DMS153 (cell line): Measurements from ENCODE around the gene ATR.
"Not testable (repeated sequence)": the region's sequence is repeated elsewhere in the genome, so short reads cannot be mapped to it uniquely, and the experiment has no call there.

Experiments
- DNase-seq: peaks from one replicate; lab custom pipeline; 2025; lab: John Stamatoyannopoulos, UW

The ATR gene

GRCh38 chr3:142447852-142448823 lies 130.4 kb downstream of the ATR start, which contains the start of gene XRN1:
XRN1 (minus strand) TSS chr3:142448037; CDS start chr3:142447944, 93 bp downstream.
- peak; percentile 75 for DNase-seq

GRCh38 chr3:142447301-142447851 lies 131.2 kb downstream of the ATR start:
- no peak for DNase-seq

- DNase-seq, result no peak
Observed at GRCh38 chr3:142445816-142446254, 132.7 kb downstream of the ATR start.

- DNase-seq, result no peak
Observed at GRCh38 chr3:142444343-142444742, 134.2 kb downstream of the ATR start.

- DNase-seq, result not testable (repeated sequence)
Observed at GRCh38 chr3:142443060-142443459, 135.5 kb downstream of the ATR start.

- not testable (repeated sequence) for DNase-seq
Observed at GRCh38 chr3:142439499-142440220, 138.9 kb downstream of the ATR start.

GRCh38 chr3:142438096-142438495 lies 140.4 kb downstream of the ATR start:
- not testable (repeated sequence) for DNase-seq

GRCh38 chr3:142436951-142437585 lies 141.5 kb downstream of the ATR start:
- DNase-seq, result no peak

GRCh38 chr3:142434503-142434902 lies 144.0 kb downstream of the ATR start:
- no peak for DNase-seq

- DNase-seq, result no peak
Observed at GRCh38 chr3:142433110-142433509, 145.4 kb downstream of the ATR start.

GRCh38 chr3:142429582-142429981 lies 149.0 kb downstream of the ATR start:
- no peak for DNase-seq

- no peak for DNase-seq
Observed at GRCh38 chr3:142424754-142425153, 153.8 kb downstream of the ATR start.

GRCh38 chr3:142418926-142419592 lies 159.5 kb downstream of the ATR start:
- DNase-seq, result no peak

- DNase-seq, result no peak
Observed at GRCh38 chr3:142417302-142417701, 161.2 kb downstream of the ATR start.

- DNase-seq, result not testable (repeated sequence)
Observed at GRCh38 chr3:142400537-142400936, 178.0 kb downstream of the ATR start.
